Heart left ventricle (tissue), 16 donors: Measurements from ENCODE around the gene MRPS23. TPM values are rescaled to one million over a fixed set of nuclear protein-coding genes. Genes with fewer than 3 reads are reported as not detected.
A peak's percentile ranks its signal among the peaks of the same experiment; 100 is the strongest.

Experiments used
- ATAC-seq, 4 donors: fragments of 200-7000 bp; cut with Tn5 transposase; one replicate each; pipeline ENCODE4 v1.9.1; 2020 to 2022; ENCODE audit warnings: moderate library complexity in 4 of 4, mild to moderate bottlenecking in 3 of 4, moderate number of reproducible peaks in 1 of 4
- DNase-seq, 5 donors: peaks; one replicate each; pipeline ENCODE4 v3.0.0-alpha.2; 2020
- H3K27ac ChIP-seq, 12 donors: fragments of 200-600 bp; sonication (generic) in 4 of 12; one replicate each; pipeline versions ENCODE4 v1.5.0 to v1.8.0; 2016 to 2022; ENCODE audit warnings: mild to moderate bottlenecking in 2 of 12
- H3K27me3 ChIP-seq, 9 donors: fragments of 200-600 bp; sonication (generic) in 2 of 9; one replicate each; pipeline versions ENCODE4 v1.5.1 to v1.8.0; 2016 to 2022; ENCODE audit warnings: mild to moderate bottlenecking in 3 of 9
- H3K36me3 ChIP-seq, 9 donors: fragments of 200-600 bp; sonication (generic) in 2 of 9; one replicate each; pipeline versions ENCODE4 v1.5.0 to v1.8.0; 2018 to 2022; ENCODE audit warnings: mild to moderate bottlenecking in 2 of 9
- H3K4me1 ChIP-seq, 12 donors: fragments of 200-600 bp; sonication (generic) in 4 of 12; one replicate each; pipeline versions ENCODE4 v1.5.0 to v1.8.0; 2016 to 2022; ENCODE audit warnings: mild to moderate bottlenecking in 3 of 12
- H3K4me3 ChIP-seq, 12 donors: fragments of 200-600 bp; sonication (generic) in 4 of 12; one replicate each; pipeline versions ENCODE4 v1.5.0 to v1.8.0; 2017 to 2022; ENCODE audit warnings: mild to moderate bottlenecking in 9 of 12, moderate library complexity in 4 of 12
- H3K9me3 ChIP-seq, 12 donors: fragments of 200-600 bp; sonication (generic) in 4 of 12; one replicate each; pipeline versions ENCODE4 v1.5.0 to v1.8.0; 2016 to 2022; ENCODE audit warnings: mild to moderate bottlenecking in 1 of 12
- CTCF ChIP-seq, 12 donors: fragments of 200-600 bp; sonication (generic) in 4 of 12; IDR thresholded peaks; one replicate each; pipeline versions ENCODE4 v1.5.0 to v1.8.0; 2018 to 2022; ENCODE audit warnings: antibody characterized with exemption in 12 of 12, mild to moderate bottlenecking in 5 of 12
- POLR2A ChIP-seq, 2 donors: fragments of 450-650 bp; IDR thresholded peaks; one replicate each; pipeline ENCODE4 v1.6.1; 2017; ENCODE audit warnings: antibody characterized with exemption in 2 of 2, mild to moderate bottlenecking in 2 of 2, moderate library complexity in 2 of 2
- WGBS, 4 donors: extraction: QIAGEN DNeasy Blood & Tissue Kit in 2 of 4; methylation state at CpG; one replicate each; pipeline versions ENCODE4 v1.1.5 to v1.1.7; 2013 to 2018; 5-methylcytosine and 5-hydroxymethylcytosine counted together
- intact Hi-C, 10 donors: fragments of 100-400 bp; cut with DNase I; formaldehyde crosslinking; loops; one replicate each; pipeline versions ENCODE4 v1.11.1 to v1.14.2; 2022
- polyA plus RNA-seq, 2 donors: library from polyadenylated mRNA; stranded (reverse); fragments of 200-250 nt; gene quantifications; one replicate each; pipeline ENCODE4 v1.2.3, GENCODE V29; 2013
- total RNA-seq, 9 donors: library from RNA; depleted of rRNA in 2 of 9; stranded (reverse); fragments of >200 nt in 2 of 9; fragmentation: NEBNext Ultra II Directional in 3 of 9; extraction: Animal tissue kit (Norgen Biotek cat#: 25700) in 3 of 9; gene quantifications; one replicate each; pipeline versions ENCODE4 v1.1.0 to v1.2.4, GENCODE V29; 2016 to 2023
- donor health status: ischemic (EF 13 %, LVEDD 7.1; RV severe dilation, severe dysfunction).
- donor health status: healthy with polysubstance abuse.
- donor health status: DM: no; HTN: yes; CAD: no.
- donor health status: DM: no; HTN: no; CAD: no.
- donor health status: ischemic (EF 25% LVEDD 6.9; RV normal size, moderate dysfunction).
- donor health status: ischemic (EF 25% LVEDD 5.7; RV mildly dilated, moderate dysfunction).
- donor health status: healthy.
- donor health status: DM: yes; HTN: yes; CAD: no.
- donor health status: ischemic (EF 35%, LVEDD 5.7; RV mildly dilated, moderate dysfunction).
- donor health status: nonischemic (EF 11% LVEDD 7.7; RV severe dilation, severe dysfunction).
- donor health status: DM: yes; HTN: yes; CAD: no.
- donor health status: PGD.
- donor health status: ischemic (EF 29% LVEDD 5.4; RV normal size, mild dysfunction).
- donor health status: nonischemic (EF 23%, LVEDD 6.1; RV moderate dilation, normal function).

Gene MRPS23
- total and polyA plus RNA-seq, 11 donors = 23.9 to 207 (median 71.8) TPM

GRCh38 chr17:57881783-57882351, 32.0 kb upstream of the MRPS23 start:
- intact Hi-C loops = no loop called here
- Histone ChIP-seq H3K27ac (peak overlapping the region in 11 of 12 donors; percentile 14 to 89 (median 52)), H3K4me1 (peaks cover 8 to 49% (median 30%) of the 10 kb centered on the region in 12 donors), H3K4me3 (no peak overlapping the region), H3K36me3 (peaks cover 0 to 57% (median 44%) of the 10 kb centered on the region in 9 donors), H3K27me3 (no peaks in the 10 kb centered on the region), H3K9me3 (peaks cover 0 to 4% (median 0%) of the 10 kb centered on the region in 12 donors)
- ATAC-seq = peak in 3 of 4 donors; percentile 25 to 38 (median 32)
- TF ChIP-seq POLR2A (IDR thresholded peaks at IDR 0.05) (no peak), CTCF (IDR thresholded peaks at IDR 0.05) (no peak)
- WGBS, 4 donors = 27 to 47% (median 34%) methylated on average over 8 to 9 of the region's 9 CpGs
- peak in 1 of 5 donors; percentile 54 for DNase-seq

GRCh38 chr17:57881143-57881542, 31.3 kb upstream of the MRPS23 start:
- H3K4me3 ChIP-seq = no peak overlapping the region
- TF ChIP-seq CTCF (IDR thresholded peaks at IDR 0.05) = no peak
- H3K27me3 ChIP-seq = no peaks in the 10 kb centered on the region
- WGBS, 4 donors = 41 to 63% (median 46%) methylated on average over 7 to 8 of the region's 8 CpGs
- intact Hi-C loops = no loop called here
- H3K9me3 ChIP-seq = peaks cover 0 to 4% (median 0%) of the 10 kb centered on the region in 12 donors
- peak overlapping the region in 11 of 12 donors; percentile 14 to 89 (median 52) for H3K27ac ChIP-seq
- ATAC-seq (peak in 3 of 4 donors; percentile 5 to 39 (median 16)), DNase-seq (peak in 1 of 5 donors; percentile 53)
- peaks cover 0 to 65% (median 51%) of the 10 kb centered on the region in 9 donors for H3K36me3 ChIP-seq
- peaks cover 9 to 57% (median 37%) of the 10 kb centered on the region in 12 donors for H3K4me1 ChIP-seq

- H3K9me3 ChIP-seq = peaks cover 0 to 4% (median 0%) of the 10 kb centered on the region in 12 donors
- peak overlapping the region in 3 of 12 donors; percentile 36 to 89 (median 79) for H3K27ac ChIP-seq
- H3K27me3 ChIP-seq = no peaks in the 10 kb centered on the region
- intact Hi-C loops = no loop called here
- no peak for DNase-seq
- no peak for ATAC-seq
- H3K4me3 ChIP-seq = no peak overlapping the region
- TF ChIP-seq POLR2A (IDR thresholded peaks at IDR 0.05) (no peak), CTCF (IDR thresholded peaks at IDR 0.05) (no peak)
- H3K36me3 ChIP-seq = peaks cover 0 to 60% (median 48%) of the 10 kb centered on the region in 9 donors
- peaks cover 14 to 67% (median 47%) of the 10 kb centered on the region in 12 donors for H3K4me1 ChIP-seq
- 87 to 96% (median 92%) methylated on average over 8 of the region's 8 CpGs for WGBS, 4 donors
Measured at GRCh38 chr17:57880086-57880456, 30.2 kb upstream of the MRPS23 start.

- intact Hi-C loops = loop anchor here in 6 of 10 donors (5.0 kb wide), 3 partner anchors 78 to 118 kb away; partner anchors contain the start of genes VEZF1 (in 3 of the 6) and CUEDC1 (in 1 of the 6)
- Histone ChIP-seq H3K4me3 (no peak overlapping the region), H3K36me3 (peaks cover 0 to 55% (median 43%) of the 10 kb centered on the region in 9 donors), H3K4me1 (peaks cover 16 to 72% (median 51%) of the 10 kb centered on the region in 12 donors), H3K9me3 (peaks cover 0 to 4% (median 0%) of the 10 kb centered on the region in 12 donors), H3K27me3 (no peaks in the 10 kb centered on the region), H3K27ac (peak overlapping the region in 6 of 12 donors; percentile 1 to 89 (median 42))
- 78 to 82% (median 80%) methylated on average over 12 of the region's 12 CpGs for WGBS, 4 donors
- DNase-seq (no peak), ATAC-seq (no peak)
- no peak for TF ChIP-seq CTCF (IDR thresholded peaks at IDR 0.05)
- TF ChIP-seq POLR2A (IDR thresholded peaks at IDR 0.05) = no peak
Measured at GRCh38 chr17:57879437-57880085, 29.7 kb upstream of the MRPS23 start.
